ENCODE data around the gene FNIP1.

Gene FNIP1

DNA sequence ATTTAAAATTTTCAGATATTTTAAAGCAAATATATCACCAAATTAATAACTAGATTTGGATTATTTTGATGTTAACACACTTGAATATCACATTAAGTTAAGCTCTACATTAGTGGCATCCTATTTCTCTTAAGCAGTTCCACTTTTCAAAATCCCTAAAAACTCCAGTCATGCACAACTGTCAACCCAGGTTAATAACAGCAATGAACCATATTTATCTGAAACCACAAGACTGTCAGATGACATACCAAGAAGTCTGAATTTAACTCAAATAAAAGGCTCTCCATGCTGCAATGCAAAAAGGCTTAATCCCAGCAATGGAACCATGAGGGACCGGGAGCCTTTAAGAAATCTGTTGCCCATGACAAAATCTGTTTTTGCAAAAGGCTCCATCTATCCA is 27.5 kb downstream of the FNIP1 start:
- Histone ChIP-seq H3K4me3 (ENCODE audit: low read length) (no peak overlapping the region), H3K4me1 (ENCODE audit: control insufficient read depth, insufficient read depth, low read length) (no peaks in the 10 kb centered on the region), H3K27me3 (ENCODE audit: control insufficient read depth, insufficient read depth, low read length) (no peaks in the 10 kb centered on the region), H3K27ac (ENCODE audit: low read length) (no peak overlapping the region), H3K36me3 (ENCODE audit: control insufficient read depth, insufficient read depth, low read length) (no peaks in the 10 kb centered on the region), H3K9me3 (ENCODE audit: control insufficient read depth, insufficient read depth, low read length) (no peaks in the 10 kb centered on the region)
- no CpG with 5 or more reads among the region's 1 CpG for WGBS (ENCODE audit: insufficient coverage, insufficient read length)
- DNase-seq (ENCODE audit: low read depth, low spot score) = no peak

DNA sequence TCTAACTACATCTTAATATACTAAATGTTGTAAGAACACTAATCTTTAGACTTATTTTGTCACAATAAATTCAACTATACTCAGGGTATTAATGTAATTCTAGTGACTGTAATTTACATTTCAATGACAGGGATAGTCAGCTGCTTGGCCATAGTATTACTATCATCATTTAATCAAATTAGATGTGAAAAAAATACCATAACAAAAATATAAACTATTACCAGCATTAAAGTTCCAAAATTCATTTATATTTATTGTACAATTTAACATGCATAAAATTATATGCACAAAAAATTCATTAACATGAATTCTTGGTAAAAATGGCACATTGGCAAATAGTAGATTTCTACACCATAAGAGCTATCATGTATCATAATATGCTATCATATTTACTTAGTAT is 28.9 kb downstream of the FNIP1 start:
- Histone ChIP-seq H3K27ac (ENCODE audit: low read length) (no peak overlapping the region), H3K4me3 (ENCODE audit: low read length) (no peak overlapping the region), H3K36me3 (ENCODE audit: control insufficient read depth, insufficient read depth, low read length) (no peaks in the 10 kb centered on the region; the same call in 1 of the 2 replicates), H3K4me1 (ENCODE audit: control insufficient read depth, insufficient read depth, low read length) (no peaks in the 10 kb centered on the region), H3K9me3 (ENCODE audit: control insufficient read depth, insufficient read depth, low read length) (no peaks in the 10 kb centered on the region), H3K27me3 (ENCODE audit: control insufficient read depth, insufficient read depth, low read length) (no peaks in the 10 kb centered on the region)
- no peak for DNase-seq (ENCODE audit: low read depth, low spot score)

DNA sequence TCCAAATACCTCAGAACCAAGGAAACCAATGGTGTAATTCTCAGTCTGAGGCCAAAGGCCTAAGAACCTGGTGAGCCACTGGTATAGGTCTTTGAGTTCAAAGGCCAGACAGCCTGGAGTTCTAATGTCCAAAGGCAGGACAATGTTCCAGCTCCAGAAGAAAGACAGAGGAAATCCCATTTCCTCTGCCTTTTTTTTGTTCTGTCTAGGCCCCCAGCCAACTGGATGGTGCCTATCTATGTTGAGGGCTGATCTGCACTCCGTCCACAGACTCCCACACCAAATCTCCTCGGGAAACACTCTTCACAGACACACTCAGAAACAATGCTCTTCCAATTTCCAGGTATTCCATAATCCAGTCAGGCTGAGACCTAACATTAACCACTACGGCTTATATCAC is 30.1 kb downstream of the FNIP1 start:
- Histone ChIP-seq H3K36me3 (ENCODE audit: control insufficient read depth, insufficient read depth, low read length) (no peaks in the 10 kb centered on the region; the same call in 1 of the 2 replicates), H3K27ac (ENCODE audit: low read length) (no peak overlapping the region), H3K27me3 (ENCODE audit: control insufficient read depth, insufficient read depth, low read length) (no peaks in the 10 kb centered on the region), H3K4me1 (ENCODE audit: control insufficient read depth, insufficient read depth, low read length) (no peaks in the 10 kb centered on the region), H3K9me3 (ENCODE audit: control insufficient read depth, insufficient read depth, low read length) (no peaks in the 10 kb centered on the region), H3K4me3 (ENCODE audit: low read length) (no peak overlapping the region)
- no CpG with 5 or more reads among the region's 3 CpGs for WGBS (ENCODE audit: insufficient coverage, insufficient read length)
- no peak for DNase-seq (ENCODE audit: low read depth, low spot score)

DNA sequence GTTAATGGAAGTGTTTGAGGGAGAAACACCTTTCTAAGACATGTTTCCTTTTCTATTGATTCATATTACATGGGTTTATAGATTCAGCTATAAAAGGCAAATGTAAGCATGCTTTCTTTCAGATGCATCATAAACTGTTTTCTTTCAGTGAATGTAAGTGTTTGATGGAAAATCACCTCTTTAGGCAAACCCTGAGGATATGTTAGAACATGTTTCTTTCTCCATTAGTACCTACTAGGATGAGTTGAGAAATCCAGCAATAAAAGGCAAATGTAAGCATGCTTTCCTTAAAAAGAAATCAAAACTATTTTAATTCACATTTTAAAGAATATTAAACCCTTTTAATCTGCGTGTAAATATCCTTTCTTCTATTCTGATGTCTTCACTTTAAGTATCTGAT is 31.6 kb downstream of the FNIP1 start:
- no peak for DNase-seq (ENCODE audit: low read depth, low spot score)
- no peaks in the 10 kb centered on the region for H3K4me1 ChIP-seq (ENCODE audit: control insufficient read depth, insufficient read depth, low read length)
- H3K27ac ChIP-seq (ENCODE audit: low read length) = no peak overlapping the region
- no peaks in the 10 kb centered on the region; the same call in 1 of the 2 replicates for H3K36me3 ChIP-seq (ENCODE audit: control insufficient read depth, insufficient read depth, low read length)
- no peaks in the 10 kb centered on the region for H3K9me3 ChIP-seq (ENCODE audit: control insufficient read depth, insufficient read depth, low read length)
- WGBS (ENCODE audit: insufficient coverage, insufficient read length) = no CpG with 5 or more reads among the region's 1 CpG
- no peaks in the 10 kb centered on the region for H3K27me3 ChIP-seq (ENCODE audit: control insufficient read depth, insufficient read depth, low read length)
- no peak overlapping the region for H3K4me3 ChIP-seq (ENCODE audit: low read length)

DNA sequence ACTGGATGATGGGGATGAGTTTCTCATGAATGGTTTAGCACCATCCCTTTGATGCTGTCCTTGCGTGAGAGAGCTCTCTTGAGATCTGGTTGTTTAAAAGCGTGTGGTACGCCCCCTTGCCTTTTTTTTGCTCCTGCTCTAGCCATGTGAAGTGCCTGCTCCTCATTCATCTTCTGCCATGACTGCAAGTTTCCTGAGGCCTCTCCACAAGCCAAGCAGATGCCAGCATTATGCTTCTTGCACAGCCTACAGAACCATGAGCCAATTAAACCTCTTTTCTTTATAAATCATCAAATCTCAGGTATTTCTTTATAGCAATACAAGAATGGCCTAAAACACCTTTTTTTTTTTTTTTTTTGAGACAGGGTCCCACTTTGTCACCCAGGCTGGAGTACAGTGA is 32.8 kb downstream of the FNIP1 start:
- Histone ChIP-seq H3K4me1 (ENCODE audit: control insufficient read depth, insufficient read depth, low read length) (no peaks in the 10 kb centered on the region), H3K27ac (ENCODE audit: low read length) (no peak overlapping the region), H3K4me3 (ENCODE audit: low read length) (no peak overlapping the region), H3K27me3 (ENCODE audit: control insufficient read depth, insufficient read depth, low read length) (no peaks in the 10 kb centered on the region), H3K36me3 (ENCODE audit: control insufficient read depth, insufficient read depth, low read length) (no peaks in the 10 kb centered on the region; the same call in 1 of the 2 replicates), H3K9me3 (ENCODE audit: control insufficient read depth, insufficient read depth, low read length) (no peaks in the 10 kb centered on the region)
- no CpG with 5 or more reads among the region's 3 CpGs for WGBS (ENCODE audit: insufficient coverage, insufficient read length)
- no peak for DNase-seq (ENCODE audit: low read depth, low spot score)

DNA sequence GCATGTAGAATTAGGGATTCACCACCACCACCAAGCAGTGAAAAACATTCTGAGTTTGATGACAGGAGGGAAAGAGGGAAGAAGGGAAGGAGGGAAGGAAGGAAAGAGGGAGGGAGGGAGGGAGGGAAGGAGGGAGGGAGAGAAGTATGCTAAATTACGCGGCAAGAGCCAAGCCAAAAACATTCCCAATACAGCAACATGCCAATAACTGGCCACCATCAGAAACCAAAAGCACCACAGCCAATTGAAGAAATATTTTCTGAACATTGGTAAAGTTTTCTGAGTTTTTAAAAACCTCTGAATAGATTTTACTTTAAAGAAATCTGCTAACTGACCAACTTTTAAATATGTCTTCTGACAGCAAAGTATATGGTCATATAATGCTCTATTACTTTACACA is 36.0 kb downstream of the FNIP1 start:
- no peak overlapping the region for H3K27ac ChIP-seq (ENCODE audit: low read length)
- no peak for DNase-seq (ENCODE audit: low read depth, low spot score)
- no peak overlapping the region for H3K4me3 ChIP-seq (ENCODE audit: low read length)
- no peaks in the 10 kb centered on the region for H3K27me3 ChIP-seq (ENCODE audit: control insufficient read depth, insufficient read depth, low read length)
- no peaks in the 10 kb centered on the region; the same call in 1 of the 2 replicates for H3K36me3 ChIP-seq (ENCODE audit: control insufficient read depth, insufficient read depth, low read length)
- no peaks in the 10 kb centered on the region for H3K4me1 ChIP-seq (ENCODE audit: control insufficient read depth, insufficient read depth, low read length)
- H3K9me3 ChIP-seq (ENCODE audit: control insufficient read depth, insufficient read depth, low read length) = no peaks in the 10 kb centered on the region
- WGBS (ENCODE audit: insufficient coverage, insufficient read length) = no CpG with 5 or more reads among the region's 2 CpGs

DNA sequence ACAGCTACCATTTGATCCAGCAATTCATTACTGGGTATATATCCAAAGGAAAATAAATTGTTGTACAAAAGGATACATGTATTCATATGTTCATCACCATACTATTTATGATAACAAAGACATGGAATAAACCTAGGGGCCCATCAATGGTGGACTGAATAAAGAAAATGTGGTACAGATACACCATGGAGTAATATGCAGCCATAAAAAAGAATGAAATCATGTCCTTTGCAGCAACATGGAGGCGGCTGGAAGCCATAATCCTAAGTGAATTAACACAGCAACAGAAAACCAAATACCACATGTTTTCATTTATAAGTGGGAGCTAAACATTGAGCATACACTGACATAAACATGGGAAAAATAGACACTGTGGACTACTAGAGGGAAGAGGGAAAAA is 37.1 kb downstream of the FNIP1 start:
- Histone ChIP-seq H3K4me1 (ENCODE audit: control insufficient read depth, insufficient read depth, low read length) (no peaks in the 10 kb centered on the region), H3K36me3 (ENCODE audit: control insufficient read depth, insufficient read depth, low read length) (no peaks in the 10 kb centered on the region; the same call in 1 of the 2 replicates), H3K27ac (ENCODE audit: low read length) (no peak overlapping the region), H3K27me3 (ENCODE audit: control insufficient read depth, insufficient read depth, low read length) (no peaks in the 10 kb centered on the region), H3K9me3 (ENCODE audit: control insufficient read depth, insufficient read depth, low read length) (no peaks in the 10 kb centered on the region), H3K4me3 (ENCODE audit: low read length) (no peak overlapping the region)
- no CpG with 5 or more reads among the region's 1 CpG for WGBS (ENCODE audit: insufficient coverage, insufficient read length)
- DNase-seq (ENCODE audit: low read depth, low spot score) = no peak

DNA sequence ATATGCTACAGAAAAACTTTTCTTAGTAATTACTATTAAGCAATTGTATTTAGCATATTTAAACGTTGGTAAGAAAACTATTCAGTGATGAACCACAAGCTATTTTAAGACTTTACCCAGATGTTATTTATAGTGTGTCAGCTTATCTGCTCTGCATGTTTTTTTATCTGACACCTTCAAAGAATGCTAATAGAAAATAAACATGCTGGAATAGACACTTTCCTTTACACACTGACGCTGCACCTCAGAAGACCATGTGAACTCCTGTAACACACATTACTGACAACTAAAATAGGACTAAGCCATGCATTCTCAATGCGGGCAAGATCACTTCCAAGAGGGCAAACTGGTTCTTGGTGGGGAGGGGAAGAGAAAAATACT is 38.3 kb downstream of the FNIP1 start:
- DNase-seq (ENCODE audit: low read depth, low spot score) = no peak
- WGBS (ENCODE audit: insufficient coverage, insufficient read length) = no CpG with 5 or more reads among the region's 3 CpGs
- no peak overlapping the region for H3K27ac ChIP-seq (ENCODE audit: low read length)
- no peaks in the 10 kb centered on the region for H3K9me3 ChIP-seq (ENCODE audit: control insufficient read depth, insufficient read depth, low read length)
- no peaks in the 10 kb centered on the region for H3K4me1 ChIP-seq (ENCODE audit: control insufficient read depth, insufficient read depth, low read length)
- no peaks in the 10 kb centered on the region for H3K27me3 ChIP-seq (ENCODE audit: control insufficient read depth, insufficient read depth, low read length)
- no peak overlapping the region for H3K4me3 ChIP-seq (ENCODE audit: low read length)
- no peaks in the 10 kb centered on the region for H3K36me3 ChIP-seq (ENCODE audit: control insufficient read depth, insufficient read depth, low read length)

DNA sequence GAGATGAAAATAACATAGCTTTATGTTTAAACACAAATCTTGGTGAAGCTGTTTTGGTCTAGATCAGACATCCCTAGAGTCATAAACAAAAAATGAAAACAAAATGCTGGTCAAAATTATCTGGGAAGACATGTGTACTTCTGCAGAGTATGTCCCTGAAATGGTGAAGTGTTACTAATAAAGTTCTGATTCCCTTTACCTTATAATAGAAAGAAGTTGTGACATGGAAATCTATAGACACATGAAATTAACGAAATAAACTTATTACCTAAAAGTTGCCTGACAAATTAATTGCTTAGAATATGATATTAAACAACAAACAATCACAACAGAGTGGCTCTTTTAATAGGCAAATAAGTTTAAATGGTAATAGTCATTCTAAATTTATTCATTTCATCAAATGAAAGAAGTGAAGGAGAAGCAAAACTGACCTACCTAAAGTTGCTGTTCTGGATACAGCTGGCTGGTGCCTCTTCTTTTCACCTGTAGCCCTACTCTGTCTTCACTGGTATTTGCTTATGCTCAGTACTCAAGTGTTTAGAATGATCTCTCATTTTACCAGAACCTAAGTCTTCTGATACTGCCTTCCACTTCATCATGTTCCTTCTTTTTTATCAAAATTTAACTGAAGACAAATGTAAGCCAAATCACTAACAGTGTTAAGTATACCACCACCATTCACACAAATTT is 38.8 kb downstream of the FNIP1 start:
- no peak overlapping the region for H3K27ac ChIP-seq (ENCODE audit: low read length)
- H3K4me1 ChIP-seq (ENCODE audit: control insufficient read depth, insufficient read depth, low read length) = no peaks in the 10 kb centered on the region
- no peaks in the 10 kb centered on the region for H3K36me3 ChIP-seq (ENCODE audit: control insufficient read depth, insufficient read depth, low read length)
- H3K4me3 ChIP-seq (ENCODE audit: low read length) = no peak overlapping the region
- no CpG with 5 or more reads among the region's 1 CpG for WGBS (ENCODE audit: insufficient coverage, insufficient read length)
- no peaks in the 10 kb centered on the region for H3K27me3 ChIP-seq (ENCODE audit: control insufficient read depth, insufficient read depth, low read length)
- DNase-seq (ENCODE audit: low read depth, low spot score) = no peak
- no peaks in the 10 kb centered on the region for H3K9me3 ChIP-seq (ENCODE audit: control insufficient read depth, insufficient read depth, low read length)

DNA sequence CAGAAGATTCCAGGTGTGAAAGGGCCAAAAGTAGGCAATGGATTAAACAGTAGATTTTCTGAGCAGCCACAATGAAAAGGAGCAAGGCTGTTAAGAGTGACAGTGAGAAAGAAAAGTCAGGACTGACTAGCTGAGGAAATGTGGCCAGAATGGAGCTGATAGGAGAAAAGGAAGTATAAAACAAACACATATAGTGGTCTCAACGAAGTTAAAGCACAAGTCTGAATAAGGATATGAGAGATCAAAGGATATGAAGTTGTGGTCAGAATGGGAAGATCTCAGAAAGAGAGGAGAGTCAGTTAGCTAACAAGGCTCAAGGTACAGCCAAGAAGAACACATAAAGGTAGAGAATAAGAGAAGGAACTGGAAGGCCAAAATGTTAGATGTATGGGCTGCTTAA is 39.9 kb downstream of the FNIP1 start:
- H3K9me3 ChIP-seq (ENCODE audit: control insufficient read depth, insufficient read depth, low read length) = no peaks in the 10 kb centered on the region
- no peaks in the 10 kb centered on the region for H3K4me1 ChIP-seq (ENCODE audit: control insufficient read depth, insufficient read depth, low read length)
- no peak overlapping the region for H3K4me3 ChIP-seq (ENCODE audit: low read length)
- no peak for DNase-seq (ENCODE audit: low read depth, low spot score)
- no CpG with 5 or more reads among the region's 1 CpG for WGBS (ENCODE audit: insufficient coverage, insufficient read length)
- no peaks in the 10 kb centered on the region for H3K36me3 ChIP-seq (ENCODE audit: control insufficient read depth, insufficient read depth, low read length)
- H3K27me3 ChIP-seq (ENCODE audit: control insufficient read depth, insufficient read depth, low read length) = no peaks in the 10 kb centered on the region
- no peak overlapping the region for H3K27ac ChIP-seq (ENCODE audit: low read length)

DNA sequence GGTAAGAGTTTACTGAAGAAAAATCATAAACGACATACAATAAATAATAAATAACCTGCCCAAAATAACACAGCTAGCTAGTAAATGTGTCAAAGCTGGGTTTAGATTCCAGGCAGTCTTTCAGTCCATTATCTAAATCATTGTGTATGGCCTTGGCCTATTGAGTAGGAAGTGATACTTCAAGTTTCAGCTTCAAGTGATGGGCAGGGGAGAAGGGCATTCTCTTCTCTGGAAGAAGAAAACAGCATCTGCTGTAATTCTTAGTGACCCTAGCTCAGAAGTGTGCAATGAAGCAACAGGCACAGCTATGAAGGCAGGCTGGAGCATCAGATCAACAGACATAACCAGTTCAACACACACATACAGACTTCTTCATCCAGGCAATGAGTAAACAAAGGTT is 42.5 kb downstream of the FNIP1 start:
- no peak for DNase-seq (ENCODE audit: low read depth, low spot score)
- Histone ChIP-seq H3K4me1 (ENCODE audit: control insufficient read depth, insufficient read depth, low read length) (no peaks in the 10 kb centered on the region), H3K27ac (ENCODE audit: low read length) (no peak overlapping the region), H3K4me3 (ENCODE audit: low read length) (no peak overlapping the region), H3K27me3 (ENCODE audit: control insufficient read depth, insufficient read depth, low read length) (no peaks in the 10 kb centered on the region), H3K9me3 (ENCODE audit: control insufficient read depth, insufficient read depth, low read length) (no peaks in the 10 kb centered on the region), H3K36me3 (ENCODE audit: control insufficient read depth, insufficient read depth, low read length) (no peaks in the 10 kb centered on the region)
- no CpG with 5 or more reads among the region's 1 CpG for WGBS (ENCODE audit: insufficient coverage, insufficient read length)
